ENCODE measurements around the gene FGL2.
"Not testable (repeated sequence)": the region's sequence is repeated elsewhere in the genome, so short reads cannot be mapped to it uniquely, and the experiment has no call there.

GRCh38 chr7:77154917-77155464, 44.6 kb downstream of the FGL2 start:
- not testable (repeated sequence) for TF ChIP-seq POLR2A (IDR thresholded peaks at IDR 0.05)
- TF ChIP-seq, protein P1, sequence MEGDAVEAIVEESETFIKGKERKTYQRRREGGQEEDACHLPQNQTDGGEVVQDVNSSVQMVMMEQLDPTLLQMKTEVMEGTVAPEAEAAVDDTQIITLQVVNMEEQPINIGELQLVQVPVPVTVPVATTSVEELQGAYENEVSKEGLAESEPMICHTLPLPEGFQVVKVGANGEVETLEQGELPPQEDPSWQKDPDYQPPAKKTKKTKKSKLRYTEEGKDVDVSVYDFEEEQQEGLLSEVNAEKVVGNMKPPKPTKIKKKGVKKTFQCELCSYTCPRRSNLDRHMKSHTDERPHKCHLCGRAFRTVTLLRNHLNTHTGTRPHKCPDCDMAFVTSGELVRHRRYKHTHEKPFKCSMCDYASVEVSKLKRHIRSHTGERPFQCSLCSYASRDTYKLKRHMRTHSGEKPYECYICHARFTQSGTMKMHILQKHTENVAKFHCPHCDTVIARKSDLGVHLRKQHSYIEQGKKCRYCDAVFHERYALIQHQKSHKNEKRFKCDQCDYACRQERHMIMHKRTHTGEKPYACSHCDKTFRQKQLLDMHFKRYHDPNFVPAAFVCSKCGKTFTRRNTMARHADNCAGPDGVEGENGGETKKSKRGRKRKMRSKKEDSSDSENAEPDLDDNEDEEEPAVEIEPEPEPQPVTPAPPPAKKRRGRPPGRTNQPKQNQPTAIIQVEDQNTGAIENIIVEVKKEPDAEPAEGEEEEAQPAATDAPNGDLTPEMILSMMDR (IDR thresholded peaks at IDR 0.05 in 4 of 5, conservative IDR thresholded peaks at IDR 0.05 in 1 of 5): not testable (repeated sequence)
